Upper lobe of left lung (tissue), 6 donors: ENCODE results near the gene CELSR1. TPM values are rescaled to one million over a fixed set of nuclear protein-coding genes. Genes with fewer than 3 reads are reported as not detected.
A peak's percentile ranks its signal among the peaks of the same experiment; 100 is the strongest.

ENCODE experiments used
- ATAC-seq, 2 donors: fragments of 200-7000 bp; cut with Tn5 transposase; one replicate each; pipeline ENCODE4 v1.9.1; 2022; ENCODE audit warnings: mild to moderate bottlenecking in 2 of 2, moderate library complexity in 2 of 2; ENCODE audit not compliant: low FRiP score in 2 of 2
- DNase-seq, 2 donors: peaks; one replicate each; pipeline ENCODE4 v3.0.0-alpha.2; 2019 to 2020
- H3K27ac ChIP-seq, 4 donors: fragments of 200-600 bp; sonication (generic); one replicate each; pipeline ENCODE4 v1.5.1; 2016 to 2019
- H3K27me3 ChIP-seq, 4 donors: fragments of 200-600 bp; sonication (generic); one replicate each; pipeline ENCODE4 v1.5.1; 2017 to 2019
- H3K36me3 ChIP-seq, 4 donors: fragments of 200-600 bp; sonication (generic); one replicate each; pipeline ENCODE4 v1.5.1; 2016 to 2019
- H3K4me1 ChIP-seq, 4 donors: fragments of 200-600 bp; sonication (generic); one replicate each; pipeline ENCODE4 v1.5.1; 2018 to 2019
- H3K4me3 ChIP-seq, 4 donors: fragments of 200-600 bp; sonication (generic); one replicate each; pipeline ENCODE4 v1.5.1; 2017 to 2019; ENCODE audit warnings: mild to moderate bottlenecking in 2 of 4, moderate library complexity in 1 of 4
- H3K9me3 ChIP-seq, 4 donors: fragments of 200-600 bp; sonication (generic); one replicate each; pipeline ENCODE4 v1.5.1; 2018 to 2019
- CTCF ChIP-seq, 6 experiments: fragments of 450-650 bp in 4 of 6; fragments of 200-600 bp in 2 of 6; sonication (generic) in 2 of 6; IDR thresholded peaks; one replicate each; pipeline ENCODE4 v1.5.1; 2016 to 2019; ENCODE audit warnings: antibody characterized with exemption in 6 of 6
- EP300 ChIP-seq, 4 donors: sonication (generic); formaldehyde crosslinking; IDR thresholded peaks; one replicate each; pipeline ENCODE4 v1.5.1; 2017; ENCODE audit warnings: antibody characterized with exemption in 4 of 4, control low read depth in 2 of 4
- POLR2A ChIP-seq, 4 donors: fragments of 450-650 bp; IDR thresholded peaks; one replicate each; pipeline ENCODE4 v1.5.1; 2016 to 2017; ENCODE audit warnings: antibody characterized with exemption in 4 of 4, mild to moderate bottlenecking in 2 of 4
- POLR2AphosphoS5 ChIP-seq, 2 donors: sonication (generic); formaldehyde crosslinking; IDR thresholded peaks; one replicate each; pipeline ENCODE4 v1.5.1; 2017; ENCODE audit warnings: antibody characterized with exemption in 2 of 2
- WGBS, 2 donors: methylation state at CpG; one replicate each; pipeline ENCODE4 v1.1.5; 2017 to 2018; 5-methylcytosine and 5-hydroxymethylcytosine counted together
- total RNA-seq, 6 donors: library from RNA; depleted of rRNA in 4 of 6; stranded (reverse); fragments of >200 nt in 4 of 6; gene quantifications; one replicate each; pipeline versions ENCODE4 v1.1.0 to v1.2.1, GENCODE V29; 2016 to 2021
- donor health status: DM: no; HTN: no; CAD: no; lungs with moderate emphysema.
- donor health status: DM: no; HTN: yes; CAD: no; lungs with severe emphysema.

Gene CELSR1
- total RNA-seq, 6 donors from 2014 or later: 45.1 to 145 (median 80.1) TPM

GRCh38 chr22:46536537-46537224, 739 bp downstream of the CELSR1 start:
- ATAC-seq (no peak), DNase-seq (peak in 1 of 2 donors; percentile 87)
- Histone ChIP-seq H3K36me3 (no peaks in the 10 kb centered on the region), H3K27me3 (peaks cover 0 to 32% (median 6%) of the 10 kb centered on the region in 4 donors), H3K27ac (peak overlapping the region in 2 of 4 donors; percentile 65 to 84), H3K4me1 (peaks cover 11 to 67% (median 38%) of the 10 kb centered on the region in 4 donors), H3K4me3 (peak overlapping the region in 3 of 4 donors; percentile 58 to 66 (median 62)), H3K9me3 (no peaks in the 10 kb centered on the region)
- TF ChIP-seq CTCF (IDR thresholded peaks at IDR 0.05): no peak
- no peak for TF ChIP-seq POLR2A (IDR thresholded peaks at IDR 0.05)
- no peak for TF ChIP-seq POLR2AphosphoS5 (IDR thresholded peaks at IDR 0.05)
- no peak for TF ChIP-seq EP300 (IDR thresholded peaks at IDR 0.05)
- WGBS, 2 donors: 8% methylated on average over 17 of the region's 118 CpGs; no CpG with 5 or more reads in 1 of the 2 donors

- H3K4me3 ChIP-seq: peak overlapping the region in 3 of 4 donors; percentile 58 to 66 (median 62)
- DNase-seq: peak in 1 of 2 donors; percentile 86
These were observed 1.4 kb downstream of the CELSR1 start for GRCh38 chr22:46535876-46536536.

GRCh38 chr22:46534901-46535630, 2.4 kb downstream of the CELSR1 start:
- H3K4me1 ChIP-seq: peaks cover 6 to 57% (median 31%) of the 10 kb centered on the region in 4 donors
- H3K27ac ChIP-seq: no peak overlapping the region
- DNase-seq (no peak), ATAC-seq (no peak)
- no peaks in the 10 kb centered on the region for H3K36me3 ChIP-seq
- TF ChIP-seq CTCF (IDR thresholded peaks at IDR 0.05): no peak
- TF ChIP-seq EP300 (IDR thresholded peaks at IDR 0.05): no peak
- TF ChIP-seq POLR2A (IDR thresholded peaks at IDR 0.05): no peak
- no peak for TF ChIP-seq POLR2AphosphoS5 (IDR thresholded peaks at IDR 0.05)
- 95 to 97% methylated on average over 17 to 38 of the region's 45 CpGs for WGBS, 2 donors
- H3K27me3 ChIP-seq: peaks cover 0 to 32% (median 6%) of the 10 kb centered on the region in 4 donors
- no peaks in the 10 kb centered on the region for H3K9me3 ChIP-seq
- no peak overlapping the region for H3K4me3 ChIP-seq

More at GRCh38 chr22:46535876-46536536, 1.4 kb downstream of the CELSR1 start:
- H3K4me1 ChIP-seq: peaks cover 6 to 64% (median 36%) of the 10 kb centered on the region in 4 donors
- TF ChIP-seq POLR2AphosphoS5 (IDR thresholded peaks at IDR 0.05) (no peak), CTCF (IDR thresholded peaks at IDR 0.05) (peak in 1 of 6 experiments; percentile 7)
- H3K27ac ChIP-seq: no peak overlapping the region
- H3K9me3 ChIP-seq: no peaks in the 10 kb centered on the region
- no peak for ATAC-seq
- peaks cover 0 to 32% (median 6%) of the 10 kb centered on the region in 4 donors for H3K27me3 ChIP-seq
- 73 to 90% methylated on average over 55 to 77 of the region's 78 CpGs for WGBS, 2 donors
- no peaks in the 10 kb centered on the region for H3K36me3 ChIP-seq

- peaks cover 6 to 49% (median 25%) of the 10 kb centered on the region in 4 donors for H3K4me1 ChIP-seq
- H3K36me3 ChIP-seq: no peaks in the 10 kb centered on the region
- H3K27ac ChIP-seq: no peak overlapping the region
- no peak overlapping the region for H3K4me3 ChIP-seq
- H3K27me3 ChIP-seq: peaks cover 0 to 32% (median 6%) of the 10 kb centered on the region in 4 donors
- no peaks in the 10 kb centered on the region for H3K9me3 ChIP-seq
- 96 to 97% methylated on average over 29 to 30 of the region's 30 CpGs for WGBS, 2 donors
- ATAC-seq (no peak), DNase-seq (no peak)
- TF ChIP-seq POLR2A (IDR thresholded peaks at IDR 0.05): no peak
- no peak for TF ChIP-seq EP300 (IDR thresholded peaks at IDR 0.05)
- no peak for TF ChIP-seq CTCF (IDR thresholded peaks at IDR 0.05)
- no peak for TF ChIP-seq POLR2AphosphoS5 (IDR thresholded peaks at IDR 0.05)
These were observed 3.1 kb downstream of the CELSR1 start for GRCh38 chr22:46534177-46534776.
